GM12874 (cell line): ENCODE results near the gene CCRL2.

Source experiments
- CTCF ChIP-seq: IDR thresholded peaks from 2 replicates; pipeline ENCODE4 v1.5.1; 2011; ENCODE audit warnings: low read depth, mild to moderate bottlenecking, control low read depth, low read length, moderate library complexity; ENCODE audit not compliant: insufficient read depth

Gene CCRL2

GRCh38 chr3:46406788-46407611, at the start of gene CCRL2, which contains the start of gene CCR5AS:
CCRL2 (plus strand) TSS chr3:46407259; CDS start chr3:46408080, 821 bp downstream.
CCR5AS (minus strand) TSS chr3:46407066.
- TF ChIP-seq CTCF, result no peak

- TF ChIP-seq CTCF, result no peak
Observed at GRCh38 chr3:46358466-46358865, 48.6 kb upstream of the CCRL2 start.

GRCh38 chr3:46359733-46360493, 47.1 kb upstream of the CCRL2 start:
- TF ChIP-seq CTCF, result no peak

- TF ChIP-seq CTCF, result no peak
Observed at GRCh38 chr3:46360907-46361306, 46.2 kb upstream of the CCRL2 start.

GRCh38 chr3:46361408-46362283, 45.4 kb upstream of the CCRL2 start:
- TF ChIP-seq CTCF, result no peak

- TF ChIP-seq CTCF, result no peak
Observed at GRCh38 chr3:46365041-46365440, 42.0 kb upstream of the CCRL2 start.
